HS-27A (cell line): ENCODE data around the gene COPZ1.
"Not testable (repeated sequence)": the region's sequence is repeated elsewhere in the genome, so short reads cannot be mapped to it uniquely, and the experiment has no call there.

Experiments
- DNase-seq: peaks from one replicate; pipeline ENCODE4 v3.0.0-alpha.2; 2012; ENCODE audit warnings: low read depth, missing footprints

Gene COPZ1

DNA sequence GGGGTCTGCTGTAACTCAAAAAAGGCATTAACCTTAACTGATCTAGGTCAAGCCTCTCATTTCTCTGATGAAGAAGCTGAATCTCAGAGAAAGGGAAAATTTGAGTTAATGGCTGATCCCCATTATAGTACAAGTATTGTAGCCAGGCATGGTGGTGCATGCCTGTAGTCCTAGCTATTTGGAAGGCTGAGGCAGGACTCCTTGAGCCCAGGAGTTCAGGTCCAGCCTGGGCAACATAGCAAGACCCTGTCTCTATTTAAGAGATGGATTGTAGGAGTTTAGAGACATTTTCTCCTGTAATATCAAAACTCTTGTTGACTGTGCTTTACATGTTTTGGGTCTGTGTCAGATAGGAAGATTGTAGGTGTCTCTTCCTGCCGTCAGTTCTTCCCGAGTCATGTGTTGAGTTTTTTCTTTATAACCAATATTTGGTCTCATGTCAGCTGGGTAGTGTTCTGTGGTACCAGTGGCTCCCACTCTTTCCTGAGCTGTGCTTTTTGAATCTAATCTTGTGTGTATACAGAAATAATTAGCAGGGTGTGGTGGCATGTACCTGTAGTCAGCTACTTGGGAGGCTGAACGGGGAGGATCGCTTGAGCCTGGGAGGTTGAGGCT is 8.6 kb downstream of the COPZ1 start:
- DNase-seq: no peak

DNA sequence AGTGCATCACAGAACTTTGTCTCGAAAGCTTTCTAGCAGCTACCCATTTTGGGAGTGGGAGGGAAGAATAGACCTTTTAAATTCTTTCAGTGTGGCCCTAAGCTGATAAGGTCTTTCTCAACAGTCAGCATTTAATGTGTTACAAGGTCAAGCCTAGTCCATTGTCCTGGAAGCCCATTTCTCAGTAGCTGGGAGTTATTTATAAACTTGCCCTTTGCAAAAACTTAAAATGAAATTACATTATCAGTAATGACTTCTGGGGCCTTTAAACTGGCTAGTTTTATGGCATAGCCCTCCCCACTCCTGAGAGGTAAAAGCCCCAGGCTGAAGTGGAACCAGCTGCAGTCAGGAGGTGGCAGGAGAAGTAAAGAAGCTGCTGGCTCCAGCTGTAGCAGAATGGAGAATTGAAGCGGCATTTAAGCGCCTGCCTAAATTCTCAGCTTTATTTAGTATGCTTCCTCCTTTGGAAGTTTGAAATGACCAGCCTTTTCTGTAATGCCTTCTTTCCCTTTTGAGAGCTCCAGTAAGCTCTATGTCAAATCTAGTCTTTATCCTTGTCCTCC is 12.4 kb downstream of the COPZ1 start:
- no peak for DNase-seq

DNA sequence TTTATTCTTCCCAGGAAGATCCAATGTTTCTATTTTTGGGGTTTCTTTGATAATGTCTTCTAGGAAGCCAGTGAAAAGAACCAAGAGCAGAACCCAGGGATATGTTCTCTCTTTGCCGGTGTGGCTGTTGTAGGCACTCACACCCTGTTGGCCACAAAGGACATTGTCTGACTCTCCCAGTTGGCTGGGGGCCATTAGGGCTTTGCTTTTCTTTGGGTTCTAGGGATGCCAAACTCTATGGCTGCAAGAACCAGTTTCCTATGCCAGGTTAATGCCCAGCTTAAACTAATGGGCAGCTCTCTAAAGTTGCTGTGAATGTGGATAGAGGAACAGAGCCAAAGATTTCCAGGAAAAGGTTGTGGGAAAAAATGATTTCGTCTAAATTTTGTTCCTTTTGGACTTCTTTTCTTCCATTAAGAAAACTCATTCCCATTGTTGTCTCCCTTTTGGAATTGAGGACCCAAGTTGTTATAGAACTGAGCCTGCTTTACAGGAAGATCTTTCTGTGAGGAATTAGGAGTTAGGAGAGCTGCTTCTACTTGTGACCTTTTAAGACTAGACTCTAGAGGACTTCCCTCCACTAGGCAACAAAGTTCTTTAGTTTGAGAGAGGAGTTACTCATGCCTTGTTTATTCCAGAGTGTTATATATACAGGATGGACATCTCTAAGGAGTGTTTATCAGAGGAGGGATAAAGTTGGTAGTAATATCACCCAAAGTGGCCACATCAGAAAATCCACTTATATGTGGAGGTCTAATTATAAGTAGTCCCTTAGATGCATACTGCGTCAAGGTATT is 13.1 kb downstream of the COPZ1 start:
- DNase-seq: no peak

DNA sequence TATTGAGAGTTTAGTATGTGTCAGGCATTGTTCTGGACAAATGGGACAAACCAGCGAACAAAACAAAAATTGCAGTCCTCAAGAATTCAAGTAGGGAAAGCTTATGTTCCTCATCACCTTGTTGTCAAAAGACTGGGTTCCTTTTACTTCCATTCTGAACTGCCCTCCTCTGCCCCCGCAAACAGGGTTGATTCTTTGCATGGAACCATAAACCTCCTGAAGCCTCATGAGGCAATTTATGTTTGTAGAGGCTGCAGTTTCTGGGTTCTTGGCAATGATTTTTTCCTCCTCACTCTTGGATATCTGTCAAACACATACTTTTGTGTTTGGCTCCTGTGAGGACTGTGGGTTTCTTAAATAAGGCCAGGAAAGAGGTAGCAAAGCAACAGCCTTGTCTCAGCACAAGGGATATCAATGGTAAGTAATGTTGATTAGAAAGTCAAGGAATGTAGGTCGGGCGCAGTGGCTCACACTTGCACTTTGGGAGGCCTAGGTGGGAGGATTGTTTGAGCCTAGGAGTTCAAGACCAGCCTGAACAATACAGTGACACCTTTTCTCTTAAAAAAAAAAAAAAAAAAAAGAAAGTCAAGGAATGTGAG is 13.9 kb downstream of the COPZ1 start:
- DNase-seq: no peak

DNA sequence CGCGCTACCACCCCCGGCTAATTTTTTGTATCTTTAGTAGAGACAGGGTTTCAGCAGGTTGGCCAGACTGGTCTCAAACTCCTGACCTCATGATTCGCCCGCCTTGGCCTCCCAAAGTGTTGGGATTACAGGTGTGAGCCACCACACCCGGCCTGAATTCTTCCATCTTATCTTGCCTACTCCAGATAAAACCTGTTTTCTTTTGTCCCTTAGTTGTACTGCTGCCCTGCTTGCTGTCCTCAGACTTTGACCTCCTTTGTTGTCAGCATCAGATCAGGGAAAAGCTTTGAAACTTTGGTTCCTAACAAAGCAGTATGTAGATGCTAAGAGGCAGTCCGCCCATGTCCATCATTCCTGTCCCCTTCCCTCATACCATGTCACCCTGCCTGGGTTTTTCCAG is 15.9 kb downstream of the COPZ1 start:
- no peak for DNase-seq

DNA sequence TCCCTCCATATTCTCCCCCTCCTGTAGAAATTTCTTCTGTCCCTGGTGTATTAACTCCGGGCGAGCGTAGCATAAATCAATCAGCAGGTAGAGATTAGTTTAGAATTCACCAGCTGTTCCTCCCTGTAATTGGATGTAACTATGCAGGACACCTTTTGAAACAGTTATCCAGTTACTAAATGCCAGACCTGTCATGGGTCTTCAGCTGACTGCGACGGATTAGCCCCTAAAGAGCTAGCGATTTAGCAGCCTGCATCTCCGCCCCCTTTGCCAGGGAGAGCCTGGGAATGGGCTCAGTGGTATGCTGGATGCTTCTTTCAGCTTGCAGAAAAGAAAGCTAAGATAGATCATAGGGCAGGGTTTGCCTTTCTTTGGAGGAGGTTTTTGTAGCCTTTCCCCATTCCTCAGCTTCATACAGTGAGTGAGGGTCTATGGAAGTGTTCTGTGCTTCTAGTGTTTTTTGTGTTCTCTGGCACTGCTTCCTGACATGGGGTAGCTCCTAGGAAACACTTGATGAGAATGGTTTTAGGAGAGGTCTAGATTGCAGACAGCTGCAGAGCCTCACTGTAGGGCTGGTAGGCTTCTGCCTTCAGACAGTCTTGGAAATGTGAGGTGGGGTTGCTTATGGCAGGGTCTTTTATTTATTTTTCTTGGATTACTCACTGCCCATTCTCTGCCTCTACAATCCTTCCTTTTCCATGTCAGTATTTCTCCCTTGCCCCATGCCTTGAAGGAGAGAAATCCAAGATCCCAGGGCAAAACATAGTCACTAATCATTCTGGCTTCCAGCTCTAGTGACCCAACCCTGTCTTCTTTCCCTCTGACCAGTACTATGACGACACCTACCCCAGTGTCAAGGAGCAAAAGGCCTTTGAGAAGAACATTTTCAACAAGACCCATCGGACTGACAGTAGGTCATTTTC is 16.7 kb downstream of the COPZ1 start:
- no peak for DNase-seq

DNA sequence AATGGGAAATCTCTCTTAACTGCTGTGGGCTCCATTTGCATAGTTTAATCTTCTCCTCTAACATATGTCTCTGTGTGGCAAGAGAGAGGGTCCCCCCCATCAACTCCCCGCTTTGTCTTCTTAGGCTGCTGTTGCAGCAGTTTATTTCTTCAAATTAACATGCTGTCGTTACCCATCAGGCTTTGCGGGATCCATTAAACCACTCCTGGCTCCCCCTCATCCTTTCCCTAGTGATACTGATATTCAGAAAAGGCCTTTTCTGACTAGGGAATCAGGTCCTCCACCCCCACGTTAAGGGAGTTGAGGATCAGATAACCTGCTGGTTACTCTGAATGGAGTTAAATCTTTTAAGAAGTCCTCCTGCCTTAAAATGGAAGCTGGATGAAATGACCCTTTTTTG is 24.1 kb downstream of the COPZ1 start:
- no peak for DNase-seq

DNA sequence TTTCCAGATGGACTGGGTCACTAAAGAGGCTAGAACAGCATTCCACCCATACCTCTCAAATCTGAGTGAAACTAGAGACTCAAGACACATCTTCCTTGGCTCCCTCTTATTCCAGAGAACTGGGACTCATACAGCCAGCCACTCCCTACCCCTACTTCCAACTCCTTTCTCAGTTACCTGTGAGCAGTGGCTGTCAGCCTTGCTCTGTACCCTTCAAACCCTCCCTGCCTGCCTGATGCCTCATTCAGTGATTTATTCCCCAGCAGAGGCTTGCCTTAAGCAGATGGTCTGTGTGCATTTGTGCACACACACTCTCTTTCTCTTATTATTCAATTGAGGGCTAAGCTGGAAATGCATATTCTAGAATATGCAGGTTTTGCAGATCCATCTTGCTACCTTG is 24.7 kb downstream of the COPZ1 start:
- DNase-seq: no peak

DNA sequence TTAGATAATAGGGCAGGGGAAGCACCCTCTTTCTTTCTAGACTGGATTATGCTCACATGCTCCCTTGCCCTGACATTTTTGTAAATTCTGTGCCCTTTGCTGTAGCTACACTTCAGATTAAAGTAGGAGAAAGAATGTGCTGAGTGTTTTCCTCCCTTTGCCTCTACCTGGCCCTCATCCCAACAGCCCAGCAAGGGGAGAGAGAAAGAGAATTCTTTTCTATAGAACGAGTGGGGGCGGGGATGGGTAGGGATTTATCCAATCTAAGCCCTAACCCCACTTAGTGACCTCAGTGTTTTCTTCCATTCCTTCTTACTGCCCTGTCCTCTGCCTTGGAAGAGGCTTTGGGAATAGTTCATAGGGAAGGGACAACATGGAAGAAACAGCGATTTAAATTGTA is 25.8 kb downstream of the COPZ1 start:
- no peak for DNase-seq

DNA sequence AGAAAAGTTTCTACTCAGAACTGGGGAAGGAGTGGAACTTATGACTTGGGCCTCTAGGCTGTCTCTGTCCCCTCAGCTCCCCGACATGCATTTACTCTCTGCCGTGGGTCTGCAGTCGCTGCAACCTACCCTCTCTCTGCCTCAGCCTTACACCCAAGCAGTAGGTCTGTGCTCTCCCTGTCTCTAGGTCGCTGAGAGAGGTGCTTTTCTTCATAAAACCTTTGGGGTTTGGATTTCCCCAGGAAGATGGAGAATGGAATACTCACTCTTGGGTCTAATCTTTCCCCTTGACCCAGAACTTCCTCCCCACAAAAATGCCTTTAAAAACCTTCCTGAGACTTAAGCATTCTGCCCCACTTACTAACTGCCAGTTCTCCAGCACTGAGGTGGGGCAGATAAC is 26.4 kb downstream of the COPZ1 start:
- no peak for DNase-seq

DNA sequence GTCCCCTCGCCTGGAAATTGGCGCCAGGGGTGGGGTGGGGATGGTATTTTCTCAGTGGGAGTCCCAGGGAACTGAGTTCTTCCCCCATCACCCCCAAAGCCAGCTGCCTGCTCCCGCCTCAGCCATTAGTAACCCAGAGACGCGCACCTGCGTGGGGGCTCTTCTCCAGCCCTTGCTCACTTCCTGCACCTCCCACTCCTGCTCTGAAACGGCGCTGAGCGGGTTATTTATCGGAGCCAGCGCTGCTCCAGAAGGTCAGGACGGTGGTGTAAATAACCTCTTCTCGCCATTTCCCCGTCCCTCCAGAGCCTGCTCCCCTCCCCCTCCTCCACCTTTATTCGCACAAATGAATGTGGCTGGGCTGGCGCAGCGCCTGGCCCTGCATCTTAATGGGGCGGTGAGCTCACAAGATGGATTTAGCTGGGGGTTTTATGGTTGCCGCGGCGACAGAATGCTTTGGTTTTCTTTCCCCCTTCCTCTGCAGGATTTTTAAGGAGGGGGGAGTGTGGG is 27.1 kb downstream of the COPZ1 start:
- no peak for DNase-seq

DNA sequence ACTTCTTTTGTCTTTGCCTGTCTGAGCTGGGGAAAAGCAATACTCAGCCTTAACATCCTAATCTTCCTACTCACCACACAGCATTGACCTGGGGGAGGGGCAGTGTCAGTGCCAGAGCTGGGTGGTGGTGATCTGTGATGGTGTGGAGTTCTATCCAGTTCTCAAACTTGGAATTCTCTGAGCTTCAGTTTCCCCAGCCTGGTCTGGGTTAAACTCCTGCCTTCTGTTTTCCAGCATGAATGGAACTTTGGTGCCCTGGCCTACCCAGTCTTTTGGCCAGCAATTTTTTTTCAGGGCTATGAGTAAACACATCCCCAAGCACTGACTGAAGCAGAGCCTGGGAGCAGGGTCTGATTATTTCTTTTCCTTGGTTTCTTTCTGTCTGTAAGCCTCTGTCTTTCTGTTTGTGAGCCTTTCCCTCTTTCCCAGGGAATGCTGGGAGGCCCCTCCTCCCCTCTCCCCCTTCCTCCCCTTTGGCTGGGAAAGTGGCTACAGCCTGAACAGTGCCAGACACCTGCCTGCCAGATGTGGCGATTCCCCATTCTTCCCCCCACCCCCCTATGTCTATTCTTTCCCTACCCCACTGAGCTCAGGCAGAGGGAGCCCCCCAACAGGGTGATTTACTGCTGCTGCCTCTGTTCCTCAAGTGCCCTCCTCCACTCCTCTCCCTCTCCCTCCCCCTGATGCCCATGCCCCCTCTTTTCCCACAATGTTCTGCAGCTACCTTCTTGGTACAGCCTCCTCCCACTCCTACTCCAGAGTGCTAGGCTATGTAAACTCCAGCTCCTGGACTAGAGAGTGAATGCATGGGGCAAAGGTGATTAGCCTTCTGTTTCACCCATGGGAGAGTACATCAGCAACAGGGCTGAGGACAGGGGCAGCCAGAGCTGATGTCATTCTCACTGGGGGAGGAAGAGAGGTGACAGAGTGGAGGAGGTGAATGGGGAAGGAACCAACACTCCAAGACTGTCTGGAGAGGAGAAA is 28.3 kb downstream of the COPZ1 start:
- DNase-seq: no peak

DNA sequence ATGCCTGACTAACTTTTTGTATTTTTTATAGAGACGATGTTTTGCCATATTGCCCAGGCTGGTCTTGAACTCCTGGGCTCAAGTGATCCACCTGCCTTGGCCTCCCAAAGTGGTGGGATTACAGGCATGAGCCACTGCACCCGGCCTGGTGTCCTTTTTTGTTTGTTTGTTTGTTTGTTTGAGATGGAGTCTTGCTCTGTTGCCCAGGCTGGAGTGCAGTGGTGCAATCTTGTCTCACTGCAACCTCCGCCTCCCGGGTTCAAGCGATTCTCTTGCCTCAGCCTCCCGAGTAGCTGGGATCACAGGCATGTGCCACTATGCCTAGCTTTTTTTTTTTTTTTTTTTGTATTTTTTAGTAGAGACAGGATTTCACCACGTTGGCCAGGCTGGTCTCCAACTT is 29.3 kb downstream of the COPZ1 start:
- DNase-seq: not testable (repeated sequence)

DNA sequence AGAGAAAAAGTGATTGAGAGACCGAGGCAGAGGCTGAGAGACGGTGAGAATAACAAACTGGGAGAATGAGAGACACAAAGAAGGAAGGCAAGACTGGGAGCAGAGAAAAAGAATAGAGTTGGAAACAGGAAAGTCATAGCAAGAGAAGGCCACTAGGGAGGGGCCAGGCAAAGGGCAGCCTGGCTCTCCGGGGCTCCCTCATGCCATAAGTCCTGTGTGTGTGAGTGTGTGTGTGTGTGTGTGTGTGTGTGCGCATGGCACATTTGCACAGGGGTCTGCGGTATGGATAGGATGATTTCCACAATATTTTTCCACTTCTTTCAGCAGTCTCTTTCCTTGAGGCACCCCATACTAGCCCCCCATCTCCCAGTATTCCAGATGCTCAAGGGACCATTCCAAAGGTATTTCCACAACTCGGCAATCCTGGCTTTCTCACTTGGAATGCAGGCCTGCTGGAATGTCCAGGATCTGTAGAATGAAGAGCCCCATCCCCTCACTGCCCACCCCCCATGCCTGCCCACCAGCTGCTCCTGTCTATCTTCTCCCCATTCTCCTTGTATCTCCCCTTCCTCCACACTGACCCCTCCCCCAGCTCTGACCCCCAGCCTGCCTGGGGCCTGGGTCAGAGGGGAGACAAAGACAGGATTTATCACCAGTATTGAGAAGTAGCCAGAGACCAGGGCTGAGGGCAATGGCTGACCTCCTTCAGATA is 30.3 kb downstream of the COPZ1 start:
- no peak for DNase-seq

DNA sequence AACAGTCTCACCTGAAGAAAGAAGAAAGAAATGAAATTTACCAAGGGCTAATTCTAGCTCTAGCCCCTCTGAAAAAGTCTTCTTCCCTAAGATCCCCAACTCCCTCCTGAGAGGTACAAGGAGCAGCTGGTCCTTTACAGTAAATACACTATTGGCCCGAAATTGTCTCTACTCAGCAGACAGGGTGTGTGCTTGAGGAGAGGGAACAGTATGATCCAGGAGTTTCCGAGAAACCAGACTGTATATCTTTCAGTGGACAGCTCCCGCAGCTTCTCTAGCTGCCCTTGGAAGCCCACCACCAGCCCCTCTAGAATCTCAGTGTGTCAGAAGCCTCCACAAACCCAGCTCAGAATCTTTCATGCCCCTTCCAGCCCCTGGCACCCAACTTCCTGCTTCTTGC is 31.3 kb downstream of the COPZ1 start:
- DNase-seq: no peak

DNA sequence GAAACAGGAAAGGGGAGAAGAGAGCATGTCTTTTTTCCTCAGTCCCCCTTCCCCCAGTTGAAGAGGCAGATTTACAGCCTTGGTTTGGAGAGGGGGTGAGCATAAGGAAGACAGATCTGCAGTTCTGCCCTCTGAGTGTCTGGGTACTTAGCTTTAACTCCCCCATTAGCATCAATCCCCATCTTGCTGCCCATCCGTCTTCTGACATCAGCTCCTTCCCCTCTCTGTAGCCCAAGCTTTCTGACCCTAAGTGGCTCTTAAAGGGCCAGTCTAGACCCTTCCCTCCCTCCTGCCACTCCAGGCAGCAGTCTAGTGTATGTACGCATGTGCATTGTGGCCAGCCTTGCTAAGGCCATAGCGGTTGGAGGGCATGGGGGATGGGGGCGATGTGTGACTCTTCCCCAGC is 32.0 kb downstream of the COPZ1 start:
- DNase-seq: no peak

DNA sequence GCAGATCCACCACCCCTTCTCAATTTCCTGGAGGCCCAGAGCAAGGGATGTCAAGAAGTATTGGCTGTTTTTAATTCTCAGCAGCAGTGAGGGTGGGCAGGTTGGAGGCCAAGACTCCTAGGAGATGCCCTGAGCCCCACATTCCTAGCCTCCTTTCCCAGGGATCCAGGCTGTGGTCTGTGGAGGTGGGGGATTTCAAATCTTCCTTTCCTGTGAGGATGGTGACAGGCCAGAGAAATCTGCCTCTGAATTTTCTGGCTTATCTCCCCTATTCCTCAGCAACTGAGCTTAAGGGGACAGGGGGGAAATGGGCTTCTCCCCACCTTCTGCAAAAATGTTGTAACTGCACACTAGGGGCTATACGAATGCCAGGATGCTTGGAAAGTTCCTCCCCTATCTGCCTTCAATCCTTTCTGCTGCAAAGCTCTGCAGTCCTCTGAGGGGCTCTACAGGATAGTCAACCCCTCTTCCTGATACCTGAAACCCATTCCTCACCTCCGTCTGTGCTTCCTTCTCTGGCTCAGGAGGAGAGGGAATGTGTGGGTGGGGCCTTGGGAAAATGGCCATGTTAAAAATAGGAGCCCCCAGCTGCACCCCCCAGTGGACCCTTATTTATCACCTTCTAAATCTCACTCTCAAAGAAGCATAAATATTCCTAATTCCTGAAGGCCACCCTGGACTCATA is 32.7 kb downstream of the COPZ1 start:
- no peak for DNase-seq

DNA sequence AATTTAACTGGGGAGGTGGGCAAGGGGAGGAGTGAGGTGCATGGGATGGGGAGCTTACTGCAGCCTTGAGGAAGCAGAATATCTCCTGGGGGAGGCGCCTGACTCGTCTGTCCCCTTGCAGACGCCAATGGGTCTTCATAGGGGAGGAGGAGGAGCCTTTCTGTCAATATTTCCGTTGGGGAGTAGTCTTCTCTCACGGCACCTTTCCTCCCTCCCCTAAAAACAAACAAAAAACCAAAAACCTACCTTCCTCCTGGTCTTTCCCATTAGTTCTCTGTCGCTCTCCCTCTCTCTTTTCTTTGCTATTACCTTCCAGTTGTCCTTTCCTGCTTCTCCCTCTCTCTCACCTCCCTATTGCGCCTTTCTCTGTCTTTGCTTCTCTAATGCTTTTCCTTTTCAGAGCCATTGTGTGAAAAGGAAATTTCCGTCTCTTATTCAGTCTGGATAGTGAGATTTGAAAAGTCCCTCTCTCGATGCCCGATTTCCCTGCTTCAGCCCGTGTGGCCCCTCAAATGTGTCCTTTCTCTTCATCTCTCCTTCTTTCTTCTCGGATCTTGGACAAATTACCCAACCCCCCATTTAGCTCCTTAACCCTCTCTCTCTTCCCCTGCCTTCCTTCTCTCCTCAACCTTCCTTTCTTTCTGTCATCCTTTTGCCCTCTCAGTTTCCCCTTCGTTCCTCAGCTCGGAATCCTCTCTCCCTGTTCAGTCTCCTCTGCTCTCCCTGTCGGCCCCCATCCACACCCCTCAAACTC is 33.4 kb downstream of the COPZ1 start:
- DNase-seq: no peak
